ENCODE measurements around the gene UTP3. TPM values are rescaled to one million over a fixed set of nuclear protein-coding genes. Genes with fewer than 3 reads are reported as not detected.
A peak's percentile ranks its signal among the peaks of the same experiment; 100 is the strongest.
"Not testable (repeated sequence)": the region's sequence is repeated elsewhere in the genome, so short reads cannot be mapped to it uniquely, and the experiment has no call there.

The UTP3 gene
- total RNA-seq = 15.7 TPM

- TF ChIP-seq POLR2A (IDR thresholded peaks at IDR 0.05) (peak in 1 of 2 donors; percentile 45), CTCF (IDR thresholded peaks at IDR 0.05) (peak; percentile 72 to 90 (median 88)), POLR2AphosphoS5 (IDR thresholded peaks at IDR 0.05; ENCODE audit: insufficient read depth in 1 of 2, low read depth in 1 of 2) (peak; percentile 92 to 99)
- peak within 1 kb of the TSS; percentile 82 for H3K27ac ChIP-seq
- DNase-seq (ENCODE audit: extremely low spot score in 2 of 2) = peak in 1 of 2 donors; percentile 96
- peak within 1 kb of the TSS; percentile 65 to 81 for H3K4me3 ChIP-seq
- intact Hi-C loops (cut with DNase I) = loop anchor here (1.0 kb wide), 1 partner anchor 16 kb away; no protein-coding TSS in a partner anchor
- no peaks in the 10 kb centered on the region for H3K9me3 ChIP-seq
- no peaks in the 10 kb centered on the region for H3K27me3 ChIP-seq
- no peaks in the 10 kb centered on the region for H3K36me3 ChIP-seq
- H3K4me1 ChIP-seq = peaks cover 35% of the 10 kb centered on the region
Observed at GRCh38 chr4:70687821-70688794, at the start of gene UTP3. Gene UTP3, plus strand, starts transcription at chr4:70688532. Its CDS starts 146 bp downstream, at chr4:70688678.

GRCh38 chr4:70640192-70640591 is 48.1 kb upstream of the UTP3 start:
- no peak for TF ChIP-seq POLR2A (IDR thresholded peaks at IDR 0.05)
- no peaks in the 10 kb centered on the region for H3K4me1 ChIP-seq
- DNase-seq (ENCODE audit: extremely low spot score in 2 of 2) = no peak
- no peaks in the 10 kb centered on the region for H3K36me3 ChIP-seq
- no peaks in the 10 kb centered on the region for H3K27me3 ChIP-seq
- intact Hi-C loops (cut with DNase I) = no loop called here
- no peaks in the 10 kb centered on the region for H3K9me3 ChIP-seq
- no peak overlapping the region for H3K4me3 ChIP-seq
- H3K27ac ChIP-seq = no peak overlapping the region

GRCh38 chr4:70650741-70651140 is 37.6 kb upstream of the UTP3 start:
- H3K27ac ChIP-seq; H3K27me3 ChIP-seq; H3K9me3 ChIP-seq; H3K4me3 ChIP-seq; H3K36me3 ChIP-seq; intact Hi-C loops (cut with DNase I); DNase-seq (ENCODE audit: extremely low spot score in 2 of 2); H3K4me1 ChIP-seq: not testable (repeated sequence)

GRCh38 chr4:70651864-70652506 is 36.3 kb upstream of the UTP3 start:
- Histone ChIP-seq H3K4me1 (no peaks in the 10 kb centered on the region), H3K27me3 (no peaks in the 10 kb centered on the region), H3K4me3 (no peak overlapping the region), H3K36me3 (no peaks in the 10 kb centered on the region), H3K9me3 (no peaks in the 10 kb centered on the region), H3K27ac (no peak overlapping the region)
- TF ChIP-seq POLR2A (IDR thresholded peaks at IDR 0.05) = no peak
- no peak for TF ChIP-seq POLR2AphosphoS5 (IDR thresholded peaks at IDR 0.05; ENCODE audit: insufficient read depth in 1 of 2, low read depth in 1 of 2)
- peak in 1 of 3 experiments; percentile 52 for TF ChIP-seq CTCF (IDR thresholded peaks at IDR 0.05)
- intact Hi-C loops (cut with DNase I) = no loop called here
- DNase-seq (ENCODE audit: extremely low spot score in 2 of 2) = no peak

- Histone ChIP-seq H3K4me3 (no peak overlapping the region), H3K4me1 (no peaks in the 10 kb centered on the region), H3K36me3 (no peaks in the 10 kb centered on the region), H3K27me3 (no peaks in the 10 kb centered on the region), H3K27ac (no peak overlapping the region), H3K9me3 (no peaks in the 10 kb centered on the region)
- TF ChIP-seq CTCF (IDR thresholded peaks at IDR 0.05) = no peak
- intact Hi-C loops (cut with DNase I) = no loop called here
- DNase-seq (ENCODE audit: extremely low spot score in 2 of 2) = no peak
Observed at GRCh38 chr4:70654605-70655011, 33.7 kb upstream of the UTP3 start.

GRCh38 chr4:70657326-70657725 is 31.0 kb upstream of the UTP3 start:
- no peak overlapping the region for H3K27ac ChIP-seq
- intact Hi-C loops (cut with DNase I) = no loop called here
- DNase-seq (ENCODE audit: extremely low spot score in 2 of 2) = no peak
- TF ChIP-seq POLR2AphosphoS5 (IDR thresholded peaks at IDR 0.05; ENCODE audit: insufficient read depth in 1 of 2, low read depth in 1 of 2) (no peak), CTCF (IDR thresholded peaks at IDR 0.05) (no peak), POLR2A (IDR thresholded peaks at IDR 0.05) (no peak)
- no peaks in the 10 kb centered on the region for H3K4me1 ChIP-seq
- no peak overlapping the region for H3K4me3 ChIP-seq
- no peaks in the 10 kb centered on the region for H3K9me3 ChIP-seq
- no peaks in the 10 kb centered on the region for H3K27me3 ChIP-seq
- no peaks in the 10 kb centered on the region for H3K36me3 ChIP-seq
